Gastrocnemius medialis (tissue), 4 donors: ENCODE data around the gene DCHS2. TPM values are rescaled to one million over a fixed set of nuclear protein-coding genes. Genes with fewer than 3 reads are reported as not detected.

Source experiments
- ATAC-seq, 2 donors: fragments of 150-250 bp; one replicate each; pipeline ENCODE4 v1.9.1; 2016
- DNase-seq, 2 donors: peaks; one replicate each; pipeline ENCODE4 v3.0.0-alpha.2; 2019
- H3K27ac ChIP-seq, 4 donors: fragments of 200-600 bp; sonication (generic); 1 replicate in 1 of 4; 2 replicates in 3 of 4; pipeline ENCODE4 v1.5.1; 2016 to 2018; ENCODE audit warnings: mild to moderate bottlenecking in 2 of 4, moderate library complexity in 1 of 4
- H3K27me3 ChIP-seq, 3 donors: fragments of 200-600 bp; sonication (generic) in 2 of 3; 1 replicate in 1 of 3; 2 replicates in 2 of 3; pipeline versions ENCODE4 v1.5.1 to v1.6.0; 2016 to 2019; ENCODE audit warnings: mild to moderate bottlenecking in 1 of 3, moderate library complexity in 1 of 3
- H3K36me3 ChIP-seq, 2 donors: fragments of 200-600 bp; sonication (generic) in 1 of 2; one replicate each; pipeline ENCODE4 v1.5.1; 2017 to 2018
- H3K4me1 ChIP-seq, 2 donors: fragments of 200-600 bp; sonication (generic) in 1 of 2; one replicate each; pipeline ENCODE4 v1.5.1; 2016 to 2017; ENCODE audit warnings: mild to moderate bottlenecking in 2 of 2
- H3K4me3 ChIP-seq, 4 donors: fragments of 200-600 bp; sonication (generic) in 3 of 4; 1 replicate in 1 of 4; 2 replicates in 3 of 4; pipeline ENCODE4 v1.5.1; 2016 to 2019; ENCODE audit warnings: mild to moderate bottlenecking in 2 of 4
- H3K9me3 ChIP-seq, 3 donors: fragments of 200-600 bp; sonication (generic) in 2 of 3; 1 replicate in 1 of 3; 2 replicates in 2 of 3; pipeline ENCODE4 v1.5.1; 2016 to 2019
- POLR2A ChIP-seq, 2 donors: fragments of 450-650 bp; IDR thresholded peaks; one replicate each; pipeline ENCODE4 v1.6.1; 2017; ENCODE audit warnings: antibody characterized with exemption in 2 of 2, mild to moderate bottlenecking in 2 of 2, moderate library complexity in 2 of 2
- in situ Hi-C, 4 donors: fragments of 200-750 bp; cut with MboI; loops; one replicate each; pipeline versions ENCODE4 v1.15.0 to v1.8.0; 2017; ENCODE audit warnings: low sequenced_read_pairs in 4 of 4
- intact Hi-C: fragments of 100-400 bp; cut with DNase I; formaldehyde crosslinking; loops from one replicate; pipeline ENCODE4 v1.15.1; 2023; ENCODE audit warnings: low total_unique reads
- total RNA-seq, 4 donors: library from RNA; depleted of rRNA; stranded (reverse); fragments of >200 nt; gene quantifications; one replicate each; pipeline versions ENCODE4 v1.1.0 to v1.2.3, GENCODE V29; 2016
- TF ChIP-seq, protein P1 (sequence below), 5 experiments: fragments of 450-650 bp in 3 of 5; fragments of 200-600 bp in 2 of 5; sonication (generic) in 2 of 5; IDR thresholded peaks in 4 of 5; conservative IDR thresholded peaks in 1 of 5; 1 replicate in 4 of 5; 2 replicates in 1 of 5; pipeline ENCODE4 v1.5.1; 2016 to 2019; ENCODE audit warnings: antibody characterized with exemption in 5 of 5, mild to moderate bottlenecking in 3 of 5, moderate library complexity in 3 of 5

DCHS2 gene
- total RNA-seq, 4 donors from 2014 or later = under 0.01 to 0.18 (median 0.04) TPM

DNA sequence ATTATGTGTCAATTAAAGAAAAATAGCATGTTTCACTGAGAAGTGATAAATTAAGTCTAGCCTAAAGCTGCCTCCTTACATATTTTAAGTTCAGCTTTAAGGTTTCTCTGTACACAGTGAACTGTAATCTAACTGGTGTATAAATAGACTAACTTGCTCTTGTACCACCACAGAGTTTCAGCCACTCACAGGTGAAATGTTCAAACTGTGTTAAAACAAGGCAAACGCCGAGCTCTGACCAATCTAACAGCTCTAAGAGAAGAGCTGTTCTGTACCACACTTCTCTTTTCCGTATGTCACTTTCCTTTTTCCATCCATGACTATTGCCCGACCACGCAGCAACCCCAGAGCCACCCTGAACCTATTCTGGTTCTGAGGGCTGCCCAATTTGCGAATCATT is 64.5 kb downstream of the DCHS2 start:
- no peak for DNase-seq
- Histone ChIP-seq H3K4me3 (no peak overlapping the region), H3K27me3 (no peaks in the 10 kb centered on the region), H3K36me3 (no peaks in the 10 kb centered on the region), H3K9me3 (no peaks in the 10 kb centered on the region), H3K27ac (no peak overlapping the region), H3K4me1 (no peaks in the 10 kb centered on the region)
- intact Hi-C loops = no loop called here
- in situ Hi-C loops = no loop called here
- TF ChIP-seq POLR2A (IDR thresholded peaks at IDR 0.05) = no peak
- TF ChIP-seq, protein P1, sequence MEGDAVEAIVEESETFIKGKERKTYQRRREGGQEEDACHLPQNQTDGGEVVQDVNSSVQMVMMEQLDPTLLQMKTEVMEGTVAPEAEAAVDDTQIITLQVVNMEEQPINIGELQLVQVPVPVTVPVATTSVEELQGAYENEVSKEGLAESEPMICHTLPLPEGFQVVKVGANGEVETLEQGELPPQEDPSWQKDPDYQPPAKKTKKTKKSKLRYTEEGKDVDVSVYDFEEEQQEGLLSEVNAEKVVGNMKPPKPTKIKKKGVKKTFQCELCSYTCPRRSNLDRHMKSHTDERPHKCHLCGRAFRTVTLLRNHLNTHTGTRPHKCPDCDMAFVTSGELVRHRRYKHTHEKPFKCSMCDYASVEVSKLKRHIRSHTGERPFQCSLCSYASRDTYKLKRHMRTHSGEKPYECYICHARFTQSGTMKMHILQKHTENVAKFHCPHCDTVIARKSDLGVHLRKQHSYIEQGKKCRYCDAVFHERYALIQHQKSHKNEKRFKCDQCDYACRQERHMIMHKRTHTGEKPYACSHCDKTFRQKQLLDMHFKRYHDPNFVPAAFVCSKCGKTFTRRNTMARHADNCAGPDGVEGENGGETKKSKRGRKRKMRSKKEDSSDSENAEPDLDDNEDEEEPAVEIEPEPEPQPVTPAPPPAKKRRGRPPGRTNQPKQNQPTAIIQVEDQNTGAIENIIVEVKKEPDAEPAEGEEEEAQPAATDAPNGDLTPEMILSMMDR (IDR thresholded peaks at IDR 0.05 in 4 of 5, conservative IDR thresholded peaks at IDR 0.05 in 1 of 5) = no peak
- no peak for ATAC-seq

DNA sequence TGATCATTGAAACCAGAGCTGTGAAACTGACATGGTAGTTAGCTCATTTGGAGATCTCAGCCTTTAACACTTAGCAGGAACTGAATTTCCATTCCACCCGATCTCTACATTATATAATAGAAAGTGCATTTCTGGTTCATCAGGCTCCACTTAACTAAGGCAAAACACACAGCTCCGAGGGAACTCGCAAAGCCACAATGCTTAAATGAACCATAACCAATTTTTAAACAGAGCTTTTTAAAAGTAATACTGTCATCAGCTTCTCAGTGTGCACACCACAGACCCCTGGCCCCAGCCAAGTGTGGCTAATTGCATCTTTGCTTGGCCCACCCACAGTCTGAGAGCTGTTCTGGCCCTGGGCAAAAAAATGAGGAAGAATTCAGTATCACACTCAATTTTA is 66.1 kb downstream of the DCHS2 start:
- H3K27me3 ChIP-seq = no peaks in the 10 kb centered on the region
- TF ChIP-seq, protein P1 (IDR thresholded peaks at IDR 0.05 in 4 of 5, conservative IDR thresholded peaks at IDR 0.05 in 1 of 5) = no peak
- TF ChIP-seq POLR2A (IDR thresholded peaks at IDR 0.05) = no peak
- no peak overlapping the region for H3K4me3 ChIP-seq
- in situ Hi-C loops (no loop called here), intact Hi-C loops (no loop called here)
- no peaks in the 10 kb centered on the region for H3K36me3 ChIP-seq
- no peak overlapping the region for H3K27ac ChIP-seq
- H3K4me1 ChIP-seq = no peaks in the 10 kb centered on the region
- no peaks in the 10 kb centered on the region for H3K9me3 ChIP-seq
- ATAC-seq = no peak
- DNase-seq = no peak

DNA sequence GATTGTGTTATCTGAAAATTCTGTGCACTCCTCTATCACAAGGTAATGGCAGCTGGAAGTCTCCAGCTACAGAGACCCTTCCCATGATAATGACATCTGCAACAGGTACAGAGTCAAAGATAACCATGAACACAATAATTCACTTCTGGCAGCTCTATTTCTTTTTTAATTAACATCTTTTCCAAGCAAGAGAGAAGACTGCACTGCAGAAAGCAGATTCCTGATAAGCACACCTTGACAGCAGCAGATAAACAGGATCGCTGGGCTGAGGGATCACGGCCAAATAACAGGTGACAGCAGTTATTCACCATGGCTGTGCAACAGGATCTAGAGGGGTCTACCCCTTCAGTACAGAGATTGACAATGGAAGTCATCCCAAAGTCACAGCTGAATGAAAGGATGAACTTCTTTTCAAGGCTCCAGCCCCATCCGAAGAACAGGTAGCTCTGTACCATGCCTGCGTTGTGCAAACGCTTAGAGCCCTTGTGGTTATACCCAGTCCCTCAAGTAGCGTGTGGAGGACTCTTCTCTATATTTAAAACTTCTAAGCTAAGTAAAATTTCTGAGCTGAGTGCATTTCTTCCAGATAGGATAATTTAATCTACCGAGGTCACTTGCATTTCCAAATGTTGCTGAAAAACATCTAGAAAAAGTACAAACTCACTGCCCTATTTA is 66.7 kb downstream of the DCHS2 start:
- ATAC-seq (no peak), DNase-seq (no peak)
- intact Hi-C loops (no loop called here), in situ Hi-C loops (no loop called here)
- Histone ChIP-seq H3K4me3 (no peak overlapping the region), H3K36me3 (no peaks in the 10 kb centered on the region), H3K27ac (no peak overlapping the region), H3K9me3 (no peaks in the 10 kb centered on the region), H3K27me3 (no peaks in the 10 kb centered on the region), H3K4me1 (no peaks in the 10 kb centered on the region)
- no peak for TF ChIP-seq POLR2A (IDR thresholded peaks at IDR 0.05)
- TF ChIP-seq, protein P1 (IDR thresholded peaks at IDR 0.05 in 4 of 5, conservative IDR thresholded peaks at IDR 0.05 in 1 of 5) = no peak

DNA sequence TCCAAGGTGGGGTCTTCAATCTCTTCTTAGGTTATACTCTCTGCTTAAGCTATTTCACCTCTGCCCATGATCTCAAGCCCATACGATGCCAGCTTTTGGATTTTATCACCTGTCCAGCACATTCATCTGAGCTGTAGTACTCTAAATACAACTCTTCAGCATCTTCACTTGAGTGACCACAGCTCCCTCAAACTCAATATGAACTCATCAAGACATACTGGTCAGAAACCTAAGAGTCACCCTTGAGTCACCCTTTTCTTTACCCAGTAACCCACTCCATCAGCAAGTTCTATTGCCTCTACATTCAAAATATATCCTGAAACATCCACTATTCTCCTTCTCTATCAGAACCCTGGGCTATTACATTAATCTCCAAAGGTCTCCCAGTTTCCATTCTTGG is 69.4 kb downstream of the DCHS2 start:
- ATAC-seq = no peak
- in situ Hi-C loops = no loop called here
- H3K9me3 ChIP-seq = no peaks in the 10 kb centered on the region
- no peaks in the 10 kb centered on the region for H3K36me3 ChIP-seq
- no peak overlapping the region for H3K27ac ChIP-seq
- no peak for DNase-seq
- TF ChIP-seq, protein P1 (IDR thresholded peaks at IDR 0.05 in 4 of 5, conservative IDR thresholded peaks at IDR 0.05 in 1 of 5) = no peak
- TF ChIP-seq POLR2A (IDR thresholded peaks at IDR 0.05) = no peak
- no peak overlapping the region for H3K4me3 ChIP-seq
- H3K4me1 ChIP-seq = peaks cover 0 to 3% of the 10 kb centered on the region in 2 donors
- no peaks in the 10 kb centered on the region for H3K27me3 ChIP-seq
- intact Hi-C loops = no loop called here

DNA sequence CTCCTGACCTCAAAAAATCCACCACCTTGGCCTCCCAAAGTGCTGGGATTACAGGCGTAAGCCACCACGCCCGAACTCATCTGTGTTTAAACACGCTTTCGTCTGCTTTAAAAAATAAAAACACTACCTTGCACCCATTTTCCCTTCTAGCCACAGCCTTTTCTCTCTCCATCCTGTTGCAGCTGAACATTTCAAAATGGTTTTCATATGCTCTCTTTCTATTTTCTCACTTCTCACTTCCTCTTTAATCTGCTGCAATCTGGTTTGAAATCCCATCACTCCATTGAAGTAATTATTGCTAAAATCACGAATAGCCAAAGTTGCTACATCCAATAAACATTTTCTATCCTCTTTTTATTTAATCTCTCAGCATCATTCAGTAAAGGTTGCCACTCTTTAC is 70.0 kb downstream of the DCHS2 start:
- ATAC-seq (no peak), DNase-seq (no peak)
- Histone ChIP-seq H3K4me3 (no peak overlapping the region), H3K27ac (no peak overlapping the region), H3K27me3 (no peaks in the 10 kb centered on the region), H3K36me3 (no peaks in the 10 kb centered on the region), H3K4me1 (peaks cover 0 to 3% of the 10 kb centered on the region in 2 donors), H3K9me3 (no peaks in the 10 kb centered on the region)
- no peak for TF ChIP-seq POLR2A (IDR thresholded peaks at IDR 0.05)
- TF ChIP-seq, protein P1 (IDR thresholded peaks at IDR 0.05 in 4 of 5, conservative IDR thresholded peaks at IDR 0.05 in 1 of 5) = no peak
- intact Hi-C loops = no loop called here
- in situ Hi-C loops = no loop called here
